Superior temporal gyrus (tissue), 1 donor: Measurements from ENCODE around the gene BPTF.
"Not testable (repeated sequence)": the region's sequence is repeated elsewhere in the genome, so short reads cannot be mapped to it uniquely, and the experiment has no call there.

Experiments
- DNase-seq: peaks from one replicate; pipeline ENCODE4 v3.0.0-alpha.2; 2016; ENCODE audit errors: extremely low spot score

The BPTF gene, protein sequence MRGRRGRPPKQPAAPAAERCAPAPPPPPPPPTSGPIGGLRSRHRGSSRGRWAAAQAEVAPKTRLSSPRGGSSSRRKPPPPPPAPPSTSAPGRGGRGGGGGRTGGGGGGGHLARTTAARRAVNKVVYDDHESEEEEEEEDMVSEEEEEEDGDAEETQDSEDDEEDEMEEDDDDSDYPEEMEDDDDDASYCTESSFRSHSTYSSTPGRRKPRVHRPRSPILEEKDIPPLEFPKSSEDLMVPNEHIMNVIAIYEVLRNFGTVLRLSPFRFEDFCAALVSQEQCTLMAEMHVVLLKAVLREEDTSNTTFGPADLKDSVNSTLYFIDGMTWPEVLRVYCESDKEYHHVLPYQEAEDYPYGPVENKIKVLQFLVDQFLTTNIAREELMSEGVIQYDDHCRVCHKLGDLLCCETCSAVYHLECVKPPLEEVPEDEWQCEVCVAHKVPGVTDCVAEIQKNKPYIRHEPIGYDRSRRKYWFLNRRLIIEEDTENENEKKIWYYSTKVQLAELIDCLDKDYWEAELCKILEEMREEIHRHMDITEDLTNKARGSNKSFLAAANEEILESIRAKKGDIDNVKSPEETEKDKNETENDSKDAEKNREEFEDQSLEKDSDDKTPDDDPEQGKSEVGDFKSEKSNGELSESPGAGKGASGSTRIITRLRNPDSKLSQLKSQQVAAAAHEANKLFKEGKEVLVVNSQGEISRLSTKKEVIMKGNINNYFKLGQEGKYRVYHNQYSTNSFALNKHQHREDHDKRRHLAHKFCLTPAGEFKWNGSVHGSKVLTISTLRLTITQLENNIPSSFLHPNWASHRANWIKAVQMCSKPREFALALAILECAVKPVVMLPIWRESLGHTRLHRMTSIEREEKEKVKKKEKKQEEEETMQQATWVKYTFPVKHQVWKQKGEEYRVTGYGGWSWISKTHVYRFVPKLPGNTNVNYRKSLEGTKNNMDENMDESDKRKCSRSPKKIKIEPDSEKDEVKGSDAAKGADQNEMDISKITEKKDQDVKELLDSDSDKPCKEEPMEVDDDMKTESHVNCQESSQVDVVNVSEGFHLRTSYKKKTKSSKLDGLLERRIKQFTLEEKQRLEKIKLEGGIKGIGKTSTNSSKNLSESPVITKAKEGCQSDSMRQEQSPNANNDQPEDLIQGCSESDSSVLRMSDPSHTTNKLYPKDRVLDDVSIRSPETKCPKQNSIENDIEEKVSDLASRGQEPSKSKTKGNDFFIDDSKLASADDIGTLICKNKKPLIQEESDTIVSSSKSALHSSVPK (N-terminal part only)

DNA sequence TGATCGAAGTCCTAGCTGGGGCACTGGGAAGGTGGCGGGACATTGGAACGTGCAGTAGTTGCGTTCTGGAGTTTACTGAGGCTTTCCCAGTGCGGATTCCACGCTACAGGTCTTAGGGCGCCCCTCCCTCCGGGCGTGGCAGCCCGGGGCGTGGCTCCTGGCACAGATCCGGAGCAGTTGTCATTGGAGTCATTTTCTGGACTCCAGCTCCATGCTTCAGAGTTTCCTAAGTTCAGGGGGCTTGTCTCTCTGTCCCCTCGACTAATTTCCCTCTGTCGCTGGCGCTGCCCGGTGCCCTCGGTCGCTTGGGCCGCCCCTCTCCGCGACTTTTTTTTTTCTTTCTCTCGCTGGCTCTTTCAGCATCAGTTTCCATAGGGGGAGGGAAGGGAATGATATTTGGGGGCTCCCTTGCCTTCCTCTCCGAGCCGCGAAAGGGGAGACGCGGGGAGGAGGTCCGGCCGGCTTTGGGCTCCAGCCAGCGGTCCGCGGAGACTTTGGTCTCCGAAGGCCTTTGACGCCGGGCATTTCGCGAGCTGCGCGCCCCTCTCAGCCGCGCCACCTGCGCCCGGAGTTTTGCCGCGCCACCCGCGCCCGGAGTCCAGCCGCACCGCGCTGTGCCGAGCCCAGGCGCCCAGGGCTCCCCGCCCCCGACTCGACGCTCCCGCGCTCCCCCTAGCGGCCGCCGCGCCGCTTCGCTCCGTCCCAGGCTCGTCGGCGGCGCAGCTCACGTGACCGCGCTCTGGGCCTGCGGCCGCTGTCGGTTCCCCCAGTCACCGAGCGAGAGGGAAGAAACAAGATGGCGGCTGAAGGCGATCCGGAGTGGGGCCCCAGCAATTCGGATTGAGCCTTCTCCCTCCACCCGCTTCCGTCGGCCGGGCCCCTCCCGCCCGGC is at the start of gene BPTF:
Gene BPTF, plus strand, starts transcription at position 769 of the 892 bp plus-strand sequence. CDS start 222 bp downstream, outside the sequence.
- peak; percentile 94 for DNase-seq

GRCh38 chr17:67779098-67779672 is 46.1 kb upstream of the BPTF start:
- DNase-seq = no peak

- no peak for DNase-seq
Measured at GRCh38 chr17:67784364-67785121, 40.8 kb upstream of the BPTF start.

- no peak for DNase-seq
Measured at GRCh38 chr17:67785122-67785477, 40.2 kb upstream of the BPTF start.

GRCh38 chr17:67785504-67785903 is 39.8 kb upstream of the BPTF start:
- no peak for DNase-seq

- peak; percentile 81 for DNase-seq
Measured at GRCh38 chr17:67800495-67800928, 24.8 kb upstream of the BPTF start.

GRCh38 chr17:67801626-67802175 is 23.6 kb upstream of the BPTF start:
- no peak for DNase-seq

DNA sequence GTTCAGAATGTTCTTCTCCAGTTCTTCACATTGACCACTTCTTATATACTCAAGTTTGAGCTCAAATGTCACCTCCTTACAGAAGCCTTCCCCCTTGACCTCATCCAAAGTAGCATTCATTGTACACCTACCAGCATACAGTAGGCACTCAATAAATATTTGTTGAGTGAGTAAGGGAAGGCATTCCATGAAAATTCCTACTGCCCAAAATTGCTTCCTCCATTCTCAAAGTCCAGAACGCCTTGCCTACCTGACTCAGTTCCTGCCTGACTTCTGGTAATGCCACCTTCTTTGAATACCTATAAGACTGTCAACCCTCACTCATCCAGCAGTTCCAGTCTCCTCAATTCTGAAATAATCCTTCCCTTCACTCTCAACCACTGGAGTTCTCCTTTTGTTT is 14.8 kb upstream of the BPTF start:
- DNase-seq = no peak

GRCh38 chr17:67812380-67812779 is 12.9 kb upstream of the BPTF start:
- not testable (repeated sequence) for DNase-seq

- DNase-seq = no peak
Measured at GRCh38 chr17:67813803-67814180, 11.5 kb upstream of the BPTF start.

- DNase-seq = no peak
Measured at GRCh38 chr17:67818110-67819002, 6.9 kb upstream of the BPTF start.

DNA sequence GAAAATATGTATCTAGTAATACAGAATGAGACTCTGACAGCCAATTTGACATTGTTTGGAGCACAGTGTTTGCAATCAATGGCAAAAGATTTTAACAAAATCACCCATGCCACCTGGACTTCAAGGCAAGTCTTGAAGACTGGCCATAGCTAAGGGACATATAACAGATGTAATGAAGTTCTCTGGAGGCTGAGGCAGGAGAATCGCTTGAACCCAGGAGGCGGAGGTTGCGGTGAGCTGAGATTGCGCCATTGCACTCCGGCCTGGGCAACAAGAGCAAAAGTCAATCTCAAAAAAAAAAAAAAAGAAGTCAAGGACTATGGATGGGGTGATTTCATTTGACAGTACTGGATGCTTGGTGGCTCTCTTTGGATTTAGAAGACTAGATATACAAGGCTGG is 5.6 kb upstream of the BPTF start:
- DNase-seq = no peak

DNA sequence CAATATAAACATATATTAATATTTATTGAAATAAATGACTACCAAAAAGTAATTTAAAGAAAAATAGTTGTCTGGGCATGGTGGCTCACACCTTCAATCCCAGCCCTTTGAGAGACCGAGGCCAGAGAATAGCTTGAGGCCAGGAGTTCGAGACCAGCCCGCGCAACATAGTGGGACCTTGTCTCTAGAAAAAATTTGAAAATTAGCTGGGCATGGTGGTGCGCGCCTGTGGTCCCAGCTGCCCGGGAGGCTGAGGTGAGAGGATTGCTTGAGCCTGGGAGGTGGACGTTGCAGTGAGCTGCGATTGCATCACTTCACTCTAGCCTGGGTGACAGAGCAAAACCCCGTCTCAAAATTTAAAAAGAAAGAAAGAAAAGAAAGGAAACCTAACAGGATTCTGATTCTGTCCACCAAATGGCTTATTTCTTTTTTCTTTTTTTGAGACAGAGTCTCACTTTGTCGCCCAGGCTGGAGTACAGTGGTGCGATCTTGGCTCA is 3.4 kb upstream of the BPTF start:
- DNase-seq = no peak

DNA sequence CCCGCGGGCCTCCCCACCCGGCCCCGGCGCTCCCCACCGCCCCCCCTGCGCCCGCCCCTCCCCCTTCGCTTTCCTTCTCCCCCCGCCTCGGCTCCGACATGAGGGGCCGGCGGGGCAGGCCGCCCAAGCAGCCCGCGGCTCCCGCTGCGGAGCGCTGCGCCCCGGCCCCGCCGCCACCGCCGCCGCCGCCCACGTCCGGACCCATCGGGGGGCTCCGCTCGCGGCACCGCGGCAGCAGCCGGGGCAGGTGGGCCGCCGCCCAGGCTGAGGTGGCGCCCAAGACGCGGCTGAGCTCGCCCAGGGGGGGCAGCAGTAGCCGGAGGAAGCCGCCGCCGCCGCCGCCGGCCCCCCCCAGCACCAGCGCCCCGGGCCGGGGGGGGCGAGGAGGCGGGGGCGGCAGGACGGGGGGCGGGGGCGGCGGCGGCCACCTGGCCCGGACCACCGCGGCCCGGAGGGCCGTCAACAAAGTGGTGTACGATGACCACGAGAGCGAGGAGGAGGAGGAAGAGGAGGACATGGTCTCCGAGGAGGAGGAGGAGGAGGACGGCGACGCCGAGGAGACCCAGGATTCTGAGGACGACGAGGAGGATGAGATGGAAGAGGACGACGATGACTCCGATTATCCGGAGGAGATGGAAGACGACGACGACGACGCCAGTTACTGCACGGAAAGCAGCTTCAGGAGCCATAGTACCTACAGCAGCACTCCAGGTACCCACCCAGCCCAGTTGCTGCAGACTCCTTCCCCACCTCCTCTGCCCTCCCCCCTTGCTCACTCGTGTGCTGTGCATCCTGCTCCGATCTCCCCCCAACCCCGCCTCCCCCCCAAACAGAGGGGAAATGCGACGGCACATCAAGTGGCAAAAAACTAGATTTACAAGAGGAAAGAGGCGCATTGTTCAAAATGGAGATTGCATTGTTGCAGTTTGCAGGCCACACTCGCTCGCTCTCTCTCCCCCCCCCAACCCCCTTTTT is 611 bp downstream of the BPTF start:
- peak; percentile 44 for DNase-seq

DNA sequence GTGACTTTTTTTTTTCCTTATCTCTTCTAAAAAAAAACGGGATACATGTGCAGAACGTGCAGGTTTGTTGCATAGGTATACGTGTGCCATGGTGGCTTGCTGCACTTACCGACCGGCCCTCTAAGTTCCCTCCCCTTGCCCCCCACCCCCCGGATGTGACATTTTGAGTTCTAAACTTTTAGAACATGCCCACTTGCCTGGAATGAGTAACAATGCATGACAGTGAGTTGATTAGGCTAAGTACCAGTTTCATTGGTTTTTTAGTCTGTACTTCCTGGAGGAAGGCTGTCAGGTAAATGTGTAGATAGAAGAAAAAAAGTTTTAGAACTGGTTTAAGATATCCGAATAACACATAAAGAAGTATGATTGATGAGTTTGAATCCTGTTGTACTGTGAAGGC is 4.0 kb downstream of the BPTF start:
- no peak for DNase-seq

- peak; percentile 21 for DNase-seq
Measured at GRCh38 chr17:67830440-67830839, 5.1 kb downstream of the BPTF start.

DNA sequence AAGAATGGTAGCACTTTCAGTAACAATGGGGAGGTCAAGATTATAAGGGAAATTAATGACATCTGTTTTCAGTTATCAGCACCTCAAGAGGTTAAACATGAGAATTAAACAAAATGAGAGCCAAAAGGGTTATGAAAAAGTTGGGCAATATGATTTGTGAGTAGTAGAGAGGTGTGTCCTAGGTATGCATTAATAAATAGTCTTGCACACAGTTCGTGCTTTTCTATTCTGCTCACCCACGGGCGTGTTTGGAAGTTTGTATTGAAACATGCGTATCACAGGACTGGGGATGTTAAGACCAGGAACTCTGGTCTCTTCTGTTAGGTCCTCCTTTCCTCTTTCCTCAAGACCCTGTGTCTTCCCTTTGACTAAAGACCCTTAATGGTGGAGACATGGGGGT is 6.0 kb downstream of the BPTF start:
- DNase-seq = no peak
